GM18870 (cell line): ENCODE data around the gene NCAPG2.
A peak's percentile ranks its signal among the peaks of the same experiment; 100 is the strongest.

ENCODE experiments used
- ATAC-seq: cut with Tn5 transposase; IDR thresholded peaks from one replicate; pipeline ENCODE4 v1.9.1; 2021; ENCODE audit warnings: moderate library complexity; ENCODE audit not compliant: unreplicated experiment

Gene NCAPG2

DNA sequence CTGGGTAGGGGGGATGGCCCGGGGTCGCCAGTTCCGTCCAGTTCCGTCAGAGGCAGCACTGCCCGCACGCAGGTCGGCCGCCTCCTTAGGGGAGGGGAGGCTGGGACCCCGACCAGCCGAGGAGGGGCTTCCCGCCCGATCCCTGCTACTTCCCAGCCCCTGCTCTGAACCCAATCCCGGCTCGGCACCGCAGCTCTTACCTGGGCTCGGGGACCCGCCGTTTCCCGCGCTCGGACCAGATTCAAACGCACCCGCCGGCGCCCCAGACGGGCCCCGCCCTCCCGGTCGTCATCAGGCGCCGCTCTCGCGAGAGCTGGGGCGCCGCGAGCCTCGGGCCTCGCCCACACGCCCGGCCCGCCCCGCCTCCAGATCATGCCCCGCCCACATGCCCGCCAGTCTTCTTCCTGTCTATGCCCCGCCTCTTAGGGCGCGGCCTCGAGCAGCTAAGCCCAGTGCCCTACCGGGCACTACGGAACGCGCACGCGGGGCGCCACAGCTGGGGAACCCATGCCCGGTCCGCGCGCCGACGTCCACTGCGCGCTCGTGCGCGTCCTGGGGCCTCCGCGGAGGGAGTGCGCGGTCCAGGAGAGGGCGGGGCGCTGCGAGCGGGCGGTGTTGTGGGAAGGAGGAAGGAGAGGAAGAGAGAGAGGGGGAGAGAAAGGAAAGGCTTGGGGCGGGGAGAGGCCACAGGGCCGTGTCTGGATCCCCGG lies at the start of gene NCAPG2:
Gene NCAPG2 (minus strand): TSS at position 281 of the 710 bp plus-strand sequence. CDS start 2,905 bp downstream, outside the sequence.
- ATAC-seq: peak; percentile 88

DNA sequence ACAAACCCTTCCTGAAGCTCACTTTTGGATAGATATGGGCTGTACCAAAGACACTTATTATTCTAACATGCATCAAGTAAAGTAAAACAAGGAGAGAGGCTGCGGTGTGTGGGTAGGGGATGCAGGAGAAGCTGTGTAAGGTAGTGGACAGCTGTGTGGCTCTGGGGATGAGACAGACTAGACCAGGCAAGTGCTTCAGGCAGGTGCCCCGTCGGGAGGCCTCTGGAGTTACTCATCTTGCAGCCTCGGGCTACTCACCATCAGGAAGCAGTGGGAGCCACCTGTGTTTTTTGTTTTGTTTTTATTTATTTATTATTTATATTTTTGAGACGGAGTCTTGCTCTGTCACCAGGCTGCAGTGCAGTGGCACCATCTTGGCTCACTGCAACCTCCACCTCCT lies 49.3 kb upstream of the NCAPG2 start:
- no peak for ATAC-seq

GRCh38 chr7:158751751-158752150 lies 47.1 kb upstream of the NCAPG2 start:
- ATAC-seq: no peak

GRCh38 chr7:158751199-158751598 lies 46.6 kb upstream of the NCAPG2 start:
- ATAC-seq: no peak

DNA sequence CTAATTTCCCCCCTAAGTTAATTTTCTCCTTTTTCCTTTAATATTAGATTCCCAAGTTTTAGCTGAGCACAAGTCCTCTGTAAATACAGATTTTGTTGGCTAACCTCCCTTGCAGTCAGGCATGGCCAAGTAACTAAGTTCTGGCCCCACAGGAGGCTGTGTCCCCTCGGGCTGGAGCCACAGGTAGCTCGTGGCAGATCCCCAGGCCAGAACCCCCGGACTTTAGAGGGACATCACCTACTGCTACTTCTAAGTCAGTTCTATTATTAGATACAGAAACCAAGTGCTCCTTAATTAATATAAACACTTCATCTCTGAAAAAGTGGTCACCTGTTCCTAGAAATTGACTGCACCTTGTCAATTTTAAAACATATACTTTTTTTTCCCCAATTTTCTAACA lies 46.1 kb upstream of the NCAPG2 start:
- ATAC-seq: no peak

GRCh38 chr7:158749396-158749795 lies 44.8 kb upstream of the NCAPG2 start:
- no peak for ATAC-seq

GRCh38 chr7:158748335-158748734 lies 43.7 kb upstream of the NCAPG2 start:
- ATAC-seq: no peak

GRCh38 chr7:158747408-158747807 lies 42.8 kb upstream of the NCAPG2 start:
- no peak for ATAC-seq

DNA sequence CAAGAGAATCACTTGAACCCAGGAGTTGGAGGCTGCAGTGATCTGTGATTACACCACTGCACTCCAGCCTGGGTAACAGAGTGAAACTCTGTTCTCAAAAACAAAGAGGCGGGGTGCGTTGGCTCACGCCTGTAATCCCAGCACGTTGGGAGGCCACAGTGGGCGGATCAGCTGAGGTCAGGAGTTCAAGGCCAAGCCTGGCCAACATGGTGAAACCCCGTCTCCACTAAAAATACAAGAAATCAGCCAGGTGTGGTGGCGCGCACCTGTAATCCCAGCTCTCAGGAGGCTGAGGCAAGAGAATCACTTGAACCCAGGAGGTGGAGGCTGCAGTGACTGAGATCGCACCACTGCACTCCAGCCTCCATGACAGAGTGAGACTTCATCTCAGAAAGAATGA lies 42.4 kb upstream of the NCAPG2 start:
- no peak for ATAC-seq

DNA sequence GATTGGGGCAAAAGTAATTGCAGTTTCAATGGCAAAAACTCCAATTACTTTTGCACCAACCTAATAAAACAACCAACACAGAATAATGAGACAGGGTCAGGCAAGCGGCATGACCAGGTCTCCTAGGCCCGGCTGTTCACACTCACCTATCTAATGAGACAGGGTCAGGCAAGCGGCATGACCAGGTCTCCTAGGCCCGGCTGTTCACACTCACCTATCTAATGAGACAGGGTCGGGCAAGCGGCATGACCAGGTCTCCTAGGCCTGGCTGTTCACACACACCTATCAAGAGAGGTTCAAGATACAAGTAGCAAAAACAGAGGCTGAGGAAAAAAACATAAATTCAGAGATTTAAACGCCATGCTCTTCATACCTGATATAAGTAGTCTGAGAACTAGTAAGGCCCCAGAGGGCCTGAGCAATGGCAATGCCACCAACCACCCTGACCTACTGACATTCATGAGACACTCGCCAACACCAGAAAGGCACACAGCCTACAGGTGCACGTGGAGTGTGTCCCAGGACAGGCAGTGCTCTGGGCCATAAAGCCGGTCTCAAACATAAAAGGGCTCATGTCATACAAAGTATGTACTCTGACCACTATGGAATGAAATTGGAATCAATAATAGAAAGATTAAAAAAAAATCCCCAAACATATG lies 40.6 kb upstream of the NCAPG2 start:
- no peak for ATAC-seq

DNA sequence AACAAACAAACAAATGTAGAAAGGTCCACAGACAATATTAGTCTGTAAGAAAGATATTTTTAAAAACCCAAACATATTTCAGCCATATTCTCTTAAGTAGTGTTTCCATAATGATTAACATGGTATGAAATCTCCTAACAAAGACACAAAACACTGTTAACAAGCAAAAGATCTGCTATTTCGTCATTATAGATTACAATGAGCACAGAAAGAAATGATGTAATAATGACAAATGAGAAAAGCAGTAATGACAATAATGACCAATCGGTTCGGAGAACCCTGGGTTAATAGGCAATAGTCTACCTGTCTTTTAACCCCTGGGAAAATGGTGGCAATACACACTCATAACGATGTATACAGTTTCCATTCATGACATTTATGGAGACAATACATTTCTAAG lies 39.5 kb upstream of the NCAPG2 start:
- no peak for ATAC-seq

- ATAC-seq: no peak
These were observed 38.6 kb upstream of the NCAPG2 start for GRCh38 chr7:158743219-158743618.

- no peak for ATAC-seq
These were observed 37.6 kb upstream of the NCAPG2 start for GRCh38 chr7:158742065-158742821.

DNA sequence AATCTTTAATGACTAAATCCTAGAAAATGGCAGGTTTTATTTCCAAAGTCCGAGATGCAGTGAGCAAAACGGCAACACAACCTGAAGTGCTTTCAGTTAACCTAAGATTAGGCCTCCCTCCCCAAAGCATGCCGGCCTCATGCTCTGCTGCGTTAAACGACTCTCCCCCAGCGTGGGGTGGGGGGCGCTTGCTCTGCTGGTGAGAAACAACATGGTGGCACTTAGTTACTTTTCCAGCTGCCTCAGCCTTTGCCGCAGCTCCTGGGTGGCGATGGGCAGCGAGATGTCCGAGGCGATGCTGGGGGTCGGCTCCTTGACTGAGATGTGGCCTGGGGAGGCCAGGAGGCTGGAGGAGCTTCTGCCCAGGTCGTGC lies 36.7 kb upstream of the NCAPG2 start:
- no peak for ATAC-seq

DNA sequence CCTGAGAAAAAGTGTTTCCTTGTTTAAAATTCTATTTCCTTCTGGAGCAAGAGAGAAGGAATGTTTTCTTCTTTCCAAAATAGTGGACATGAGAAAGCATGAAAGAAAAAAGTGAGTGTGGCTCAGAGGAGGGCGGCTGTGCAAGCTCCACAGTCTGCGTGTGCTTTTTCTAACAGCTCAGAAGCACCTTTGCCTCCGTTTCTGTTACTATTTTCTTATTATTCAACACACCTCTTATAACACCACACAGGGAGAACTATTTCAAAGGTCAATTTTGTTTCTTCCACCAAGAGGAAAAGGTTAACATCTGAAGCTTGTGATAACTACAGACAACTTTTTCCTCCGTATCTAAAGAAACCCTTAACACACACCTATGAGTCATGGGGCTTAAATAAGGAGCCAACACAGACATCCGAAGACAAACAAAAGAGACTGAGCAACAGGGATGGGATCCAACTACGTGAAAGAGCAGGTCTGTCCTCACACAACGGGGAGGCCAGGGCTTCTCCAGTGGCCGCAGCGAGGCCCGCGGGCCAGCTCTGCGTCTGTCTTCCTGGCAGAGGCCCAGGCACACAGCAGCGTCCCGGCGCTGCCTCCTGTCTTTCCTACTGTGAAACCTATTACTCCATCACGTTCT lies 36.2 kb upstream of the NCAPG2 start:
- no peak for ATAC-seq

GRCh38 chr7:158740013-158740656 lies 35.5 kb upstream of the NCAPG2 start:
- no peak for ATAC-seq

GRCh38 chr7:158738841-158739240 lies 34.2 kb upstream of the NCAPG2 start:
- no peak for ATAC-seq

DNA sequence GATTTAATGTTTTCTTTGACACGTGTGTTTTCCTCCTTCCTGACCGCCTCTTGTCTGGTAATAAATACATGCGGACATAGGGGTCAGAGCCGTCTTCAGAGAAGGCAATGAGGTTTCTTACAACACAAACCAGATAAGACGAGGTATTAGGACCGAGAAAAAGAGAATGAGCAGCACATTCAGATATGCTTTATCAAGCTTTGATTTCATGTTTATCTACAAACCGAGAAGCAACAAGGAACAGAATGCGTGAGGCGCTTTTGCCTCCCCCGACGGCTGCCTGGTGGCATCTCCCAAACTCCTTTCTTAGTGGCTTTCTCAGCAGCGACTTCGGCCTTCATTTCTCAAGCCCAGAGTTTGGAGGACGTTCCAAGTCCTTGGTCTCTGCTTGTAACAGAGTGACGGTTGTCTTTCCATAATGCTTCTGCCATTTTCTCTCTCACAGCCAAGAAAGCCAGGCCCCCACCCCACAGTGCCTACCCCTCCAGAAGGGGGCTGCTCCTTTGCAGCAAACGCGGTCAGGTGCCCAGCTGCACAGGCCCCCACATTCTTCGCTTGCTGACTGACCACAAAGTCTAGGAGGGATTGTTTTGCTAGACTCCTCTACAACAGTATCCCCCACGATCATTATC lies 32.6 kb upstream of the NCAPG2 start:
- ATAC-seq: no peak

DNA sequence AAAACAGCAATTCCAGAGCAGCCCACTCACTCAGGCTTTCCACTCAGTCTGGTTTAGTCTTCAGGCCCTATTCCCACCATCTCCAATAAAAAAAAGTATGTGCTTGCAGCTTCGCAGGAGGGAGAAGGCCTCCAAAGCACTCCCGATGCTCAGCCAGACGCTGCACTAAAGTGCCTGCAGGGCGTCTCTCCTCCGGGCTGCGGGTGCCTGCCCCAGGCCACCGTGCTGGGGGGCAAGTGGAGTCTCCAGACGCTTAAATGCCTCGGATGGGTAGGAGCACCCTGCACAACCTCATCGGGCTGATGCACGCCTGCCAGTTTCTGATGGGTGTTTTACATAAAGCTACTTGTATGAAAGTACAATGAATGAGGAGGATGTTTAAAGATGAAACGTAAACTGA lies 31.3 kb upstream of the NCAPG2 start:
- no peak for ATAC-seq

- ATAC-seq: no peak
These were observed 30.3 kb upstream of the NCAPG2 start for GRCh38 chr7:158734861-158735260.
